ENCODE results near the gene STAC.
"Not testable (repeated sequence)": the region's sequence is repeated elsewhere in the genome, so short reads cannot be mapped to it uniquely, and the experiment has no call there.

The STAC gene

GRCh38 chr3:36416599-36416998 is 36.3 kb downstream of the STAC start:
- no peak for DNase-seq

DNA sequence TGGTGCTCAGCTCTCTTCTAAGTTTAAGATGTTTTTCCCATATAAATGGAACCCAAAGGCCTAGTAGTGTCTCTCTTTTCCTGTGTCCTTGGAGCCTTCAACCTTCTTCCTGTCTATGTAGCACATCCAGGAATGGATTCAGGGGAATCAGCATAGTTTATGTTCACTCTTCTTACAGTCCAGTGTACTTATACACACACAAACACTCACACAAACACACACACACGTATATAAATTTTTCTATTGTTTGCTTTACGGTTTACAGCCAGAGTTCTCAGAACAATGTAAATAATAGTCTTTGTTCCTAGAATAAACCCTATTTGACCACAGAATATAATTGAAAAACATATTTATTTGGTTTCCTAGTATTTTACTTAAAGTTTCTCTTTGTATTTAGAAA is 36.9 kb downstream of the STAC start:
- no peak for DNase-seq

DNA sequence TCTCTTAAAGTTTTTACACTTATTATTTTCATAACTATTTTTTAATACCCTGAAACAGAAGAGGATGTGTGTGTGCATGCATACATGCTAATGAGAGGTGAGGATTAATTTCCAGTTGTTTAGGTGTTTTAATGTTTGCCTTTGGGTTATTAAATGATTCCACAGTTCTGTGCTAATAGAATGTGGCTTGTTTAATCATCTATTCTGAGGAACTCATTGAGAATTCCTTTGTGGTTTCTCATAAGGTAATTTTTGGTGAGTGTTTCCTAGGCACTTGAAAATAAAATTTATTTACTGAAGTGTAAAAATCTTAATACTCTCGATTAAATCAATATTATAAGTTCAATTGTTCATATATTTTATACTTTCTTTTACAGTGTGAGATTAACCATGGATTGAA is 38.0 kb downstream of the STAC start:
- no peak for DNase-seq

DNA sequence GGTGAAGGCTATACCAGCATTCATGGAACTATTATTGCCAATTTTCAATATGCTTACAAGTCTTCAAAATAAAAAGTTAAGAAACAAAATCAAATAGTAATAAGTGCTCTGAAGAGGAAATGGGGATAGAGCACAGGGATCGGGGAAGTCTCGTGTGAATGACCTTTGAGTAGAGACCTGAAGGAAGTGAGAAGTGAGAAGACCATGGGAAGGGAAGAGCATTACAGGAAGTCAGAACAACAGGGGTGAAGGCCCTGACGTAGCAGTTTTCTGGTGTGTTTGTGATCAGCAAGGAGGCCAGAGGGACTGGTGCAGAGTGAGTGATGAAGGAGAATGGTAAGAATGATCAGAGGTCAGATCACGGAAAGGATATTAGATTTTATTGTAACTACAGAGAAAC is 48.1 kb downstream of the STAC start:
- no peak for DNase-seq

GRCh38 chr3:36429986-36430485 is 49.7 kb downstream of the STAC start:
- DNase-seq = no peak

GRCh38 chr3:36433511-36433910 is 53.2 kb downstream of the STAC start:
- DNase-seq = no peak

- peak; percentile 12 for DNase-seq
These were observed 54.6 kb downstream of the STAC start for GRCh38 chr3:36434687-36435426.

- DNase-seq = no peak
These were observed 62.9 kb downstream of the STAC start for GRCh38 chr3:36443028-36443686.

DNA sequence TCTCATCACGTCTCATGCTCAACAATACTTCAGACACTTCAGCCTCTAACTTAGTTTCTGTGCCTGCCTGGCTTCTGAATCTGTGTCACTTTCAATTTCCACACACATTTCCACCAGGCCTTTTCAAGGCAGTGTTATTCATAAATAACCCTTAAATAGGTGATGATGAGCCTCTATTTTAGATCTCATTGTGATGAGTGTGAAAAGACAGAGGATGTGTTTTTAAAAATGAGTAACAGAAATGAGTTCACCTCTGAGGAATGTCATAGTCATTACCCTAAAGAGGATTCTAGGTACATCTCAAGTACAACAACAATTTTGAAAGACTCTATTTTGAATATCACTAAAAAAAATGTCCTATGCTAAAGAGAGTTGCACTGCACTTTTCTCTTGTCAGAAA is 64.6 kb downstream of the STAC start:
- no peak for DNase-seq

DNA sequence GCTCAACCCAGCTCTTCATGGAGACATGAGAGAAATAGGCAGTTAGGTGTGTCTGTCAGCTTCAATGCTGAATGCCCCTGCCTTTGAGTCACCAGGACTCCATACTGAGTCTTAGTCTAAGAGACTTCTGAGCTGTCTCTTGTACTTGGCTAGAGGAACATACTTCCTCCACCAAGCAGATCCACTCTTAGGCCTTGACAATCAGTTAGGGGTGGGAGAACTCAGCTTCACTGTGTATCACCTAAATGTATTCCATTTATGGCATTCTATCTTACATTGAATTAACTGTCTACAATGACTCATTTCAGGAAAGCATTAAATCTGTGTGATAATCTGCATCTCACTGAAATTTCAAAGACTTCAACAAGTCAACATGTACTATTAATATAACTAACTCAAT is 66.0 kb downstream of the STAC start:
- no peak for DNase-seq

GRCh38 chr3:36447061-36447460 is 66.8 kb downstream of the STAC start:
- DNase-seq = no peak

DNA sequence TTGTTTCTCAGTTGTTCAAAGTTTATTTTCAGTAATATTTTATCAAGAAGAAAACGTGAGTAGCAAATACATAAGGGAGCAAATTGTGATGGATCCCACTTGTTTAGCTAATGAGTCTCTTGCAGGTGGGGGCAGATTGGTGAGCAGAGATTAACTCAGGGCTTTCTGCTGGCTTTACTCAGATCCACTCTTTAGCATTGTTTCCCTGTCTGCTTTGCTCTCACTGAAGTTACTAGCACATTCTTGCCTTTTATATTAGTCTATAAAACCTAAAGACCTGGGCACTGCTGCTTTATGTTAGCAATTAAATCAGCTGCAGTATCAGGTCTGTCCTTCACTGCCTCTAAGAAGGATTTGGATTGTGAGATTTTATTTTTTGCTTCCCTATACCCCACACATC is 71.5 kb downstream of the STAC start:
- no peak for DNase-seq

DNA sequence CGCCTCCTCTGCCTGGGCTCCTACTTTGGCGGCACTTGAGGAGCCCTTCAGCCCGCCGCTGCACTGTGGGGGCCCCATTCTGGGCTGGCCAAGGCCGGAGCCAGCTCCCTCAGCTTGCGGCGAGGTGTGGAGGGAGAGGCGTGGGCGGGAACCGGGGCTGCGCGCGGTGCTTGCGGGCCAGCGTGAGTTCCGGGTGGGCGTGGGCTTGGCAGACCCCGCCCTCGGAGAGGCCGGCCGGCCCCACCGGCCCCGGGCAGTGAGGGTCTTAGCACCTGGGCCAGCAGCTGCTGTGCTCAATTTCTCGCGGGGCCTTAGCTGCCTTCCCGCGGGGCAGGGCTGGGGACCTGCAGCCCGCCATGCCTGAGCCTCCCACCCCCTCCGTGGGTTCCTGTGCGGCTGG is 72.9 kb downstream of the STAC start:
- DNase-seq = not testable (repeated sequence)

- not testable (repeated sequence) for DNase-seq
These were observed 73.6 kb downstream of the STAC start for GRCh38 chr3:36453896-36454295.

GRCh38 chr3:36455406-36455805 is 75.1 kb downstream of the STAC start:
- no peak for DNase-seq

DNA sequence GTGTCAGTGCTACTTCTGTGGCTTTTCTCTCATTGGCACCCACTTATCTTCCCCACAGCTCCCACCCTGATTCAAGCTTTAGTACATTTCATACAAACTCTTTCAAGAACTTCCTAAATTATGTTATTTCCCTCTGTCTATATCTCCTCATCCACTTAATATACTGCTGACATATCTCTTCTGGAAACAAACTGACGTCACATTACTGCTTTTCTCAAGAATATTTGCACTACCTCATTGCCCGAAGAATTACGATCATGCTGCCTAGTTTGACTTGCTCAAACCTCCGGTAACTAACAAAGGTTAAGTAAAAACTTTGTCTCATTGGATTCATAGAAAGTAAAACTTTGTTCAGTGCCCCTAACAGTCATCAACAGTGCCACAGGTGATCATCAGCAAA is 76.5 kb downstream of the STAC start:
- DNase-seq = no peak

- no peak for DNase-seq
These were observed 77.4 kb downstream of the STAC start for GRCh38 chr3:36457667-36458066.

DNA sequence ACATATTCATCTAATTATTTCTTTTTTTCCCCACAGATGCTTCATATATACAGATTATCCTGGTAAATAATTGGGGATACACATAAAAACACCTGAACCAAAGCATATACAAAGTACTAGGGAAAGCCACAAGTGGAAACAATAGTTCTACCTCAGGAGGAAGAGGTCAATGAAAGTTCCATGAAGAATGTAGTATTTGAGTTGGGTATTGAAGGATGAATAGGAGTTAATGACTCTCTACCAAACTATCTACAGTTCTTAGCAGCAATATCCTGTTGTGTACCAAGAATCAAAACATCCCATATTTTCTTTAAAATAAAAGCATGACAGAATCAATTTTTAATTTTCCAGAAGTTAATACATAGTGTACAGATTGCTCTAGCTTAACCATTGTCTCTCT is 78.9 kb downstream of the STAC start:
- no peak for DNase-seq

GRCh38 chr3:36461597-36461996 is 81.3 kb downstream of the STAC start:
- DNase-seq = no peak

DNA sequence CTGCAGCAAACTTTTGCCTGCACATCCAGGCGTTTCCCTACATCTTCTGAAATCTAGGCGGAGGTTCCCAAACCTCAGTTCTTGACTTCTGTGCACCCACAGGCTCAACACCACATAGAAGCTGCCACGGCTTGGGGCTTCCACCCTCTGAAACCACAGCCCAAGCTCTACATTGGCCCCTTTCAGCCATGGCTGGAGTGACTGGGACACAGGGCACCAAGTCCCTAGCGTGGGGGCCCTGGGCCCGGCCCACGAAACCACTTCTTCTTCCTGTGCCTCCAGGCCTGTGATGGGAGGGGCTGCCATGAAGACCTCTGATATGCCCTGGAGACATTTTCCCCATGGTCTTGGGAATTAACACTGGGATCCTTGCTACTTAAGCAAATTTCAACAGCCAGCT is 91.7 kb downstream of the STAC start:
- not testable (repeated sequence) for DNase-seq

DNA sequence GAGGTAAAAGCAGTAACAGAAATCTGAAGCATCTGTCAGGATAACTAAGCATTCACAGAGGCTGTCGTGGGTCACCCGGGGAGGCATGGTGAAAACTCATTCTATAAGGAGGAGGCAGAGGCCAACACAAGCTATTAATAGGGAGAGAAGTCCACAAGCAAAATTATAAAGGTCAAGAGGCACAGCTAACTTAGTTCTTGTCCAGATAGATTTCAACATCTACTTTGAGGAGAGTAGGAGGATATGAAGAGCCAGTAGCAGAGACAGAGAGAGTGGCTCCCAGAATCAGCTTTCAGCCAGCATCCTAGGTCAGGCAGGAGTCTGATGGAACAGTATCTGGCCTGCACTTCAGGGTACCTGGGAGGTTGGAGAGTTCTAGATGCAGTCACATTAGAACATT is 95.3 kb downstream of the STAC start:
- DNase-seq = no peak

GRCh38 chr3:36476286-36476942 is 96.1 kb downstream of the STAC start:
- no peak for DNase-seq

DNA sequence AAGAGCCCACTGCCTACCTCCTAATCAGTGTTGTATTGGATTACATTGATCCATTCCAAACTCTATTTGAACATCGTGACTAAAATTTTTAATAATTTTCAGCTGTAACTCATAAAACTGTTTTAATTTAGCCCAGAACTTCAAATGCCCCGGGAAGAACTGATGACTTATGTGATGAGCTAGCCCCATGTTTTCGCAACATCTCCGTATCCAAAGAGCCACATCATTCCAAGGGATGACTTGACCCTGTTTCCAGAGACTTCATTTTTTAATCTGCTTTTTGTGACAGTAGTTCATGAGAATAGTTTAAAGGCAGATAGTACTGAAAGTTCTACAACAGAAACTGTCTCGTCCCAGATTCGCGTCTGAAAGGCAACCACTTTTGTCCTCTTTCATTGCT is 97.4 kb downstream of the STAC start:
- DNase-seq = no peak
